GM23338 (cell line): ENCODE results near the gene DIDO1.

Source experiments
- CTCF ChIP-seq, 2 experiments: fragments of 200-600 bp in 1 of 2; sonication (generic) in 1 of 2; conservative IDR thresholded peaks; 2 replicates each; pipeline versions ENCODE4 v1.5.1 to v1.6.1; 2016 to 2017; ENCODE audit warnings: antibody characterized with exemption in 2 of 2, low read depth in 2 of 2, mild to moderate bottlenecking in 2 of 2, moderate library complexity in 1 of 2
- EZH2 ChIP-seq: fragments of 200-600 bp; sonication (generic); IDR thresholded peaks from one replicate; pipeline ENCODE4 v1.8.0; 2017; ENCODE audit warnings: antibody characterized with exemption, mild to moderate bottlenecking, low read depth; ENCODE audit not compliant: unreplicated experiment
- EZH2phosphoT487 ChIP-seq: fragments of 200-600 bp; sonication (generic); IDR thresholded peaks from one replicate; pipeline ENCODE4 v1.8.1; 2018; ENCODE audit warnings: antibody characterized with exemption; ENCODE audit not compliant: unreplicated experiment
- JUNB ChIP-seq: IDR thresholded peaks from one replicate; pipeline ENCODE4 v1.6.1; 2016; ENCODE audit warnings: antibody characterized with exemption; ENCODE audit not compliant: unreplicated experiment
- POLR2AphosphoS5 ChIP-seq: IDR thresholded peaks from 2 replicates; pipeline ENCODE4 v1.6.1; 2016; ENCODE audit warnings: antibody characterized with exemption, low read depth
- REST ChIP-seq: IDR thresholded peaks from one replicate; pipeline ENCODE4 v1.6.1; 2018; ENCODE audit warnings: antibody characterized with exemption; ENCODE audit not compliant: unreplicated experiment

GRCh38 chr20:62850333-62850974 is 75.9 kb downstream of the DIDO1 start:
- TF ChIP-seq EZH2 (no peak), POLR2AphosphoS5 (no peak), REST (no peak), CTCF (conservative IDR thresholded peaks at IDR 0.05; ENCODE audit: low read depth in 2 of 2) (peak; percentile 19 to 47; a peak in 3 of 4 replicates), EZH2phosphoT487 (no peak), JUNB (no peak)
